Central memory CD8-positive, alpha-beta T cell (primary cell): ENCODE data around the gene CSF1R.
A peak's percentile ranks its signal among the peaks of the same experiment; 100 is the strongest.

Source experiments
- ATAC-seq: fragments of 150-1000 bp; cut with Tn5 transposase; replicated peaks from 2 replicates; pipeline ENCODE4 v1.10.0; 2022; ENCODE audit warnings: mild to moderate bottlenecking, moderate FRiP score, moderate number of reproducible peaks; ENCODE audit not compliant: poor library complexity, severe bottlenecking; ENCODE audit errors: extremely low read depth
- DNase-seq, 2 donors: peaks; one replicate each; pipeline ENCODE4 v3.0.0; 2021; ENCODE audit warnings: low spot score in 2 of 2
- H3K27ac Mint-ChIP-seq: one replicate; pipeline ENCODE4 v1.8.0; 2022; ENCODE audit warnings: low read depth, mild to moderate bottlenecking, moderate library complexity, mixed read lengths
- H3K27me3 Mint-ChIP-seq: one replicate; pipeline ENCODE4 v1.8.0; 2022; ENCODE audit warnings: mixed read lengths
- H3K36me3 Mint-ChIP-seq: one replicate; pipeline ENCODE4 v1.8.0; 2022; ENCODE audit warnings: mild to moderate bottlenecking, moderate library complexity, mixed read lengths; ENCODE audit not compliant: insufficient read depth
- H3K4me1 Mint-ChIP-seq: one replicate; pipeline ENCODE4 v1.8.0; 2022; ENCODE audit warnings: mixed read lengths
- H3K4me3 Mint-ChIP-seq: one replicate; pipeline ENCODE4 v1.8.0; 2022; ENCODE audit warnings: mild to moderate bottlenecking, moderate library complexity, mixed read lengths
- H3K9me3 Mint-ChIP-seq: one replicate; pipeline ENCODE4 v1.8.0; 2022; ENCODE audit warnings: mixed read lengths

Gene CSF1R

GRCh38 chr5:150118561-150119229 lies 32.3 kb upstream of the CSF1R start:
- no peaks in the 10 kb centered on the region for H3K36me3 Mint-ChIP-seq
- no peak for ATAC-seq
- no peak overlapping the region for H3K27ac Mint-ChIP-seq

GRCh38 chr5:150117945-150118560 lies 31.7 kb upstream of the CSF1R start:
- Mint-ChIP-seq H3K9me3 (no peaks in the 10 kb centered on the region), H3K36me3 (no peaks in the 10 kb centered on the region), H3K27me3 (peaks cover 6% of the 10 kb centered on the region), H3K4me1 (peaks cover 6% of the 10 kb centered on the region), H3K4me3 (no peak overlapping the region), H3K27ac (no peak overlapping the region)
- DNase-seq (no peak), ATAC-seq (no peak)

More at GRCh38 chr5:150118561-150119229, 32.3 kb upstream of the CSF1R start:
- DNase-seq, result no peak
- no peaks in the 10 kb centered on the region for H3K9me3 Mint-ChIP-seq
- no peak overlapping the region for H3K4me3 Mint-ChIP-seq
- H3K4me1 Mint-ChIP-seq, result peaks cover 6% of the 10 kb centered on the region
- peaks cover under 1% of the 10 kb centered on the region for H3K27me3 Mint-ChIP-seq

- no peak for ATAC-seq
- Mint-ChIP-seq H3K27me3 (peaks cover 17% of the 10 kb centered on the region), H3K9me3 (no peaks in the 10 kb centered on the region), H3K27ac (no peak overlapping the region), H3K36me3 (no peaks in the 10 kb centered on the region), H3K4me1 (peaks cover 2% of the 10 kb centered on the region), H3K4me3 (no peak overlapping the region)
- DNase-seq, result no peak
Measured at GRCh38 chr5:150116667-150117400, 30.5 kb upstream of the CSF1R start.

- Mint-ChIP-seq H3K27ac (no peak overlapping the region), H3K4me1 (no peaks in the 10 kb centered on the region), H3K27me3 (peaks cover 33% of the 10 kb centered on the region), H3K36me3 (no peaks in the 10 kb centered on the region), H3K4me3 (no peak overlapping the region), H3K9me3 (no peaks in the 10 kb centered on the region)
- peak in 1 of 2 donors; percentile 7 for DNase-seq
- no peak for ATAC-seq
Measured at GRCh38 chr5:150114773-150115408, 28.5 kb upstream of the CSF1R start.

GRCh38 chr5:150114102-150114641 lies 27.8 kb upstream of the CSF1R start:
- no peaks in the 10 kb centered on the region for H3K9me3 Mint-ChIP-seq
- H3K4me3 Mint-ChIP-seq, result no peak overlapping the region
- ATAC-seq (no peak), DNase-seq (peak in 1 of 2 donors; percentile 7)
- H3K36me3 Mint-ChIP-seq, result no peaks in the 10 kb centered on the region
- H3K4me1 Mint-ChIP-seq, result no peaks in the 10 kb centered on the region
- no peak overlapping the region for H3K27ac Mint-ChIP-seq
- peaks cover 40% of the 10 kb centered on the region for H3K27me3 Mint-ChIP-seq

- H3K4me1 Mint-ChIP-seq, result no peaks in the 10 kb centered on the region
- H3K4me3 Mint-ChIP-seq, result no peak overlapping the region
- peak in 1 of 2 donors; percentile 12 for DNase-seq
- no peak for ATAC-seq
- no peaks in the 10 kb centered on the region for H3K36me3 Mint-ChIP-seq
- H3K27ac Mint-ChIP-seq, result no peak overlapping the region
- no peaks in the 10 kb centered on the region for H3K9me3 Mint-ChIP-seq
- H3K27me3 Mint-ChIP-seq, result peaks cover 50% of the 10 kb centered on the region
Measured at GRCh38 chr5:150113047-150113744, 26.8 kb upstream of the CSF1R start.

- no peaks in the 10 kb centered on the region for H3K4me1 Mint-ChIP-seq
- no peak overlapping the region for H3K27ac Mint-ChIP-seq
- H3K36me3 Mint-ChIP-seq, result no peaks in the 10 kb centered on the region
- no peak for ATAC-seq
- H3K27me3 Mint-ChIP-seq, result peaks cover 51% of the 10 kb centered on the region
- no peak overlapping the region for H3K4me3 Mint-ChIP-seq
- no peak for DNase-seq
- H3K9me3 Mint-ChIP-seq, result no peaks in the 10 kb centered on the region
Measured at GRCh38 chr5:150112201-150113046, 26.1 kb upstream of the CSF1R start.

GRCh38 chr5:150111122-150111521 lies 24.8 kb upstream of the CSF1R start:
- no peak for ATAC-seq
- H3K27ac Mint-ChIP-seq, result no peak overlapping the region
- H3K36me3 Mint-ChIP-seq, result no peaks in the 10 kb centered on the region
- H3K4me1 Mint-ChIP-seq, result no peaks in the 10 kb centered on the region
- peaks cover 51% of the 10 kb centered on the region for H3K27me3 Mint-ChIP-seq
- H3K9me3 Mint-ChIP-seq, result no peaks in the 10 kb centered on the region
- H3K4me3 Mint-ChIP-seq, result no peak overlapping the region
- DNase-seq, result no peak

- peaks cover 51% of the 10 kb centered on the region for H3K27me3 Mint-ChIP-seq
- H3K36me3 Mint-ChIP-seq, result no peaks in the 10 kb centered on the region
- DNase-seq, result no peak
- H3K27ac Mint-ChIP-seq, result no peak overlapping the region
- ATAC-seq, result no peak
- H3K4me1 Mint-ChIP-seq, result no peaks in the 10 kb centered on the region
- no peak overlapping the region for H3K4me3 Mint-ChIP-seq
- H3K9me3 Mint-ChIP-seq, result no peaks in the 10 kb centered on the region
Measured at GRCh38 chr5:150109921-150110320, 23.6 kb upstream of the CSF1R start.

GRCh38 chr5:150108711-150109514 lies 22.6 kb upstream of the CSF1R start:
- Mint-ChIP-seq H3K27ac (no peak overlapping the region), H3K4me1 (no peaks in the 10 kb centered on the region), H3K4me3 (no peak overlapping the region), H3K27me3 (peaks cover 51% of the 10 kb centered on the region), H3K36me3 (no peaks in the 10 kb centered on the region), H3K9me3 (no peaks in the 10 kb centered on the region)
- no peak for DNase-seq
- ATAC-seq, result no peak

GRCh38 chr5:150107909-150108447 lies 21.6 kb upstream of the CSF1R start:
- DNase-seq (no peak), ATAC-seq (no peak)
- Mint-ChIP-seq H3K4me1 (no peaks in the 10 kb centered on the region), H3K9me3 (no peaks in the 10 kb centered on the region), H3K27ac (no peak overlapping the region), H3K36me3 (no peaks in the 10 kb centered on the region), H3K4me3 (no peak overlapping the region), H3K27me3 (peaks cover 44% of the 10 kb centered on the region)
